COLO829 (cell line): Measurements from ENCODE around the gene ACVR1B.
A peak's percentile ranks its signal among the peaks of the same experiment; 100 is the strongest.

Source experiments
- DNase-seq: peaks from one replicate; pipeline ENCODE4 v3.0.0; 2012; ENCODE audit warnings: low spot score

Gene ACVR1B

DNA sequence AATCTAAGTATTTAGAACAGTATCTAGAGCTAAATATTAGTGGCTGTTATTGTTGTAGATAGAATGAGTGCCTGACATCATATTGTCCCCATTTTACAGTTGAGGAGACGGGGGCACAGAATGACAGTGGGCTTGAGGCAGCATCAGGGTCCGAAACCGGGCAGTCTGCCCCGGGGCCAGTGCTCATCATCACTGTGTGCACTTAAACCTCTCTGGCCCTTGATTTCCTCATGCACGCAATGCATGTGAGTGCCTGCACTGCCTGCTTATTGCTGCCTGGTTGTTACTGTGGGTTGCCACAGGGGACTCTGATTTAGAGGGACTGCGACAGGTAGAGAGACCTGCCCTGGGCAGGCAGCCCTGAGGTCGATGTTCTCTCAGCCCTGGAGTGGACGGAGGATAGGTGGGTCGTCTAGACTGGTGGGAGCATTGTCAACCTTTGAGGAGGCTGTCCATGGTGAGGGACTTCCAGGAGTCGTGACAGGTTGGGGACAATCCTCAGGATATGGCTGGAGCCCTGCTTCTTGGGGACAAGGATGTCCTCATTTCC lies 34.4 kb upstream of the ACVR1B start:
- no peak for DNase-seq

DNA sequence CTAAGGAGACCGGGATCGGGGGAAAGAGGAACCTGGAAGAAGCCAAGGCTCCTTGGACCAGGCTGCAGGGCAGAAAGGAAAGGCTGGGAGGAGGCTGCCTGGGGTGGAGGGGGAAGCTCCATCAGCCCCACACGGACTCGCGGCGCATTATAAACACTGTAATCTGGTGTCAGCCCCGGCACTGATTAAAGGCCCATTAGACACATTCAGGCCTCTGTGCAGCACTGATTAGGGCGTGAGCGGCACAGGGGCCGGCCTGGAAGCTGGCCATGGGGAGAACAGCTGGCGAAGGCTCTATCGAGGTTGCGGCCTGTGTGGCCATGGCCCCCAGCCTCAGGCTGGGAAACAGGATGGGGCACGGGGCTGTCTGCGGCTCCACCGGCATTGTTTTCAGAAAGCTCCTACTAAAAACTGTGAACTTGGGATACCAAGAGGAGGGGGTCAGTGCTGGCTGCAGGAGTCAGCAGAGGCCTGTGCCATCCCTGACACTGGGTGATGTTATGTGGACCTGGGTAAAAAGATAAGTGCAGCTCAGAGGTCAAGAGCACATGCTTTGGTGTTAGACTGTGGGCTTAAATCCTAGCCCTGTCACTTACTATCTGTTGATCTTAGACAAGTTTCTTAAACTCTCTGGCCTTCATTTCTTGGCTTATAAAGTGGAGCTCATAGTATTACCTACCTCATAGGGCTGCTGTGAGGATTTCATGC lies 33.6 kb upstream of the ACVR1B start:
- no peak for DNase-seq

DNA sequence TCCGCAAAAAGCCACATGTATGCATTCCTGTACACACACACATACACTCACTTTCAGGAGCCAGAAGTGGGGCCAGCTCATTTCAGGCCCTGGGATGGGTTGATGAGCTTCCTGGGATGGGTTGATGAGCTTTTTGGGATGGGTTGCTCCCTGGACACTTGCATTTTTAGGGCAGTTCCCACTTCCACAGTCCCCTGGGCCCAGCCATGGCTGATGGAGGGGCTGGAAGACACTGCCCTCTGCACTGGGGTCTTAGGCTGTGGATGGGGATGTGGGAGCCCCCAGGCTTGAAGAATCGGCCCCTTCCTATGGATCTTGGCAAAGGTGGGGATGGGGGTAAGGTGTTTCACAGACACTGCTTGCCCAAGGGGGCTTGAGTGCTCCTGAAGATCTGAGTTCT lies 31.5 kb upstream of the ACVR1B start:
- no peak for DNase-seq

DNA sequence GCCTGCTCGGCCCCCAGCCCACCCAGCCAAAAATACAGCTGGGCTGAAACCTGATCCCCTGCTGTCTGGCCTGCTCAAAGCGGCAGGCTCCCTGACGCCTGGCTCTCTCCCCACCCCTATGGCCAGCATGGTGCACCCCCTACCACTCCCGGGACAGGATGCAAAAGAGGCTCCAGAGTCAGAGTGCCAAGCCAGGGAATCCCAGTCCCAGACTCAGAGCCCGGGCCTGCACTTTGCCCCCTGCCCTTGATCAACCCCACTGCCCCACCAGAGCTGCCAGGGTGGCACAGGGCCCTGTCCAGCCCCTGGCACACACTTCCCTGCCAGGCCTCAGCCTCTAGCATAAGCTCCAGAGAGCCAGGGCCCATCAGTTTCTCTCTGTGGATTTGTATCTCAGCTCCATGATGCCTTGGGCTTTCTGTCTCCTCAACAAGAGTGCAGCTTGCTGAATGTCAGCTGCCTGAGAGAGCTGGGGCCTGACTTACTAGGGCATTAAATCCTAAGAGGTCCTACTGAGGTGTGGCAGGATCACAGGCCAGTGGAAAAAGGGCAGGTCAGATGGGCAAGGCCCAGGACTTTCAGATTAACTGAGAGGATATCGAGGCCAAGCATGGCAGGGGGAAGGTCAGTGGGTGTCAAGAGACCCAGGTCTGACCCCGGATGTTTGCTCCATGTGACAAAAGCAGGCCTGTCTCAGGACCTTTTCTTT lies 30.3 kb upstream of the ACVR1B start:
- no peak for DNase-seq

DNA sequence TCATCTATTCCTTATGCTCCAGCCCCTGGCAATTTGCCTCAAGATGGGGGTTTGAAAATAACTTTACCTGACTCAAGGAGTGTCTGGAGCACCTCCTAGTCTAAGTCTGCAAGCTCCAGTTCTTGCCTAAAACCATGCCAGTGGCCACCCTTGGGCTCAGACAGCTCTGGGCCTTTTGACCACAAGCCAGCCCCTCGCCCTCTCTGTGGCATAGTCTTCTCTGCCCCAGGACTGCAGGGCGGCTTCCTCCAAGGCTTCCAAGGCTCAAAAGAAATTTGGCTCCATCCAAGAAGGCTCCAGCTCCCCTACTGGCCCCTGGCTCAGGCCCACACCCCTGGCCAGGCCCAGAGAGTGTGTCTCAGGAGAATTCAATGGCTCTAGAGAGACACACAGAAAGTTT lies 29.4 kb upstream of the ACVR1B start:
- DNase-seq = no peak

DNA sequence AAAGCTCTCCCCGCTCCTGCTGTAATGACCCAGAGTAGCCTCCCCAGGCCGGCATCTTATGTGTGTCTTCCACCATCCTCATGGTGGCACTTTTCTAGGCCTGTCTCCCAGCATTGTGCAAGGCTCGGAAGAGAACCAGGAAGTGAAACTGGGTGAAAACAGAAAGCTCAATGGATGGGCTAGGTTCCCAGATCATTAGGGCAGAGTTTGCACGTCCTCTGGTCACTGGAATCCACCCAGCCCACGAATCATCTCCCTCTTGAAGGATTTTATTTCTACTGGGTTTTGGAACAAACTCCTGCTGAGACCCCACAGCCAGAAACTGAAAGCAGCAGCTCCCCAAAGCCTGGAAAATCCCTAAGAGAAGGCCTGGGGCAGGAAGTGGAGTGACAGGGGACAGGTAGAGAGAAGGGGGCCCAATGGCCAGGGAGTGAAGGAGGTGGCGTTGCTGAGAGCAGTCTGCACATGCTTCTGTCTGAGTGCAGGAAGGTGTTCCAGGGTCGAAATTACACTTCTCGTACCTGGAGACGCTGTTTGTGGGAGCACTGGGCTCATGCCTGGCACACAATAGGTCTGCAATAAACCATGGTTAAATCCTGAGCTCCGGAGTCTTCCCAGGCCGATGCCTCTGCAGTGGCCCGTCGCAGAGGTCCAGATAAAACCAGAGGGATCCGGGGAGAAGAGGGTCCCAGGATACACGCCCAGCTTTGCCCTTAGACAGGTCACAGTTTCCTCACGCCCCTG lies 28.6 kb upstream of the ACVR1B start:
- DNase-seq = no peak

DNA sequence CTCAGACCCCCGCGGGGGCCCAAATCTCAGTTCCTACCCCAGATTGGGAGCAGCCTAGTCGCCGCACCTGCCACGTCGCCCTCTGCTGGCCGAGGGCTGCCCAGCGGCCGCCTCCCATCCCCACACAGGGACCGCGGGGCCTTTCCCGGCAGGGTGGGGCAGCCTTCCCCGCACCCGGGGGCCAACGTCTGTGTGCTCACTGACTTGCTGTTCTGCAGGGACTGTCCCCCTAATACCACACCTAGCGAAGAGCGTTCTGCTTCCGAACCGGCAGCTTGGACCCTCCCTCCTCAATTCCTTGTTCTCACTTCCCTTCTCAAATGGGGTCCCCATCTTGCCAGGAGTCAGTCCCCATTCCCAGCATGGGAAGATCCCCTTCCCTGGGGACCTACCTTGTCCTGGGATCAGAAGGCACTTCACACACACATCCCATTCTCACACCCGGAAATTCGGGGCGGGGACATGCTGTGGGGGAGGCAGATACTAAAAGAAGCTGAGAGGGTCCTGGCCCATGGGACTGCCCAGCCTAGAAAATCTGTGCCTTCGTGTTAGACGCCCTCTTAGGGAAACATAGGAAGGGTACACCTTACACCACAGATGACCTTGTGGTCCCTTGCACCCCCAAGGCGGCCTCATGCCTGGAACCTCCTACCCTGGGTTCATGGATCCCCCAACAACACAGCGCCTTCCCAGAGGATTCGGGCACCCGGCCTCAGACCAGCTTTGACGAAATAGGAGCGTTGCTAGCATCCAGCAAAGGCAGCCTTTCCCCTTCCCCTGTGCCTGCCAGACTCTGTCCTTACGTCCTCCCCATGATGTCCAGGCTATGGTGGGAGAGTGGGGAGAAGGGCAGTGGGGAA lies 27.8 kb upstream of the ACVR1B start:
- DNase-seq = peak; percentile 13

DNA sequence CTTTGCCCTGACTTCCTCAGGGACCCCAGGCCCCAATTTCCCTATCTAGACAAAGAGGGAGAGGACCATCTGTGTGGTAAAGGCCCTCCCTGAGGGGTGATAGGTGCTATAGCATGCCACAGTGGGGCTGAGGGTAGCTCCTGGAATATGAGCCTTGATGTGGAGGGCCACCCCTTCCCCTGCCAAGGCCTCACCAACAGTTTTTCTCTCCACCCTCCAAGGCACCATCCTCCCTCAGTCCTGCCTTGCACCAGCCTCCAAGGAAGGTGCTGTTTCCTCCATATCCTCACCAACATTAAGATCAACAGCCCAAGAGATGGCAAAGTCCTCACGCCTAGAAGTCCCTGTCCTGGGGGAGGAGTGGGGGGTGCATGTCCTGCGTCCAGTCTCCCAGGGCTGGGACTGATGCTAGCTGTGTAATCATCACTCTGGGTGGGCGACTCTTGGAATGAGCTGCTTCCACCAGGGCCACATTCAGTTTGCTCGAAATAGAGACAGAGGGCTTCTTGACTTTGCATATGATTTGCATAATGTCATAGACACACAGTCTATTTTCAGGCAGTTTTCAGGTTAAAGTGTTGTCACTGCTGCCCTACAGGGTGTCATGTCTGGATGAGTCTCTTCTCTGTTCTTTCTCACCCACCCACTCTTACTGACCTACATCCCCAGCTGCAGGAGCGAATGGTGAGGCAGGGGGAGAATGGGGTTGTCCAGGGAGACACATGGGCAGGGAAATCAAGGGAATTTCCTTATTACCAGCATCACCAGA lies 26.8 kb upstream of the ACVR1B start:
- DNase-seq = no peak

DNA sequence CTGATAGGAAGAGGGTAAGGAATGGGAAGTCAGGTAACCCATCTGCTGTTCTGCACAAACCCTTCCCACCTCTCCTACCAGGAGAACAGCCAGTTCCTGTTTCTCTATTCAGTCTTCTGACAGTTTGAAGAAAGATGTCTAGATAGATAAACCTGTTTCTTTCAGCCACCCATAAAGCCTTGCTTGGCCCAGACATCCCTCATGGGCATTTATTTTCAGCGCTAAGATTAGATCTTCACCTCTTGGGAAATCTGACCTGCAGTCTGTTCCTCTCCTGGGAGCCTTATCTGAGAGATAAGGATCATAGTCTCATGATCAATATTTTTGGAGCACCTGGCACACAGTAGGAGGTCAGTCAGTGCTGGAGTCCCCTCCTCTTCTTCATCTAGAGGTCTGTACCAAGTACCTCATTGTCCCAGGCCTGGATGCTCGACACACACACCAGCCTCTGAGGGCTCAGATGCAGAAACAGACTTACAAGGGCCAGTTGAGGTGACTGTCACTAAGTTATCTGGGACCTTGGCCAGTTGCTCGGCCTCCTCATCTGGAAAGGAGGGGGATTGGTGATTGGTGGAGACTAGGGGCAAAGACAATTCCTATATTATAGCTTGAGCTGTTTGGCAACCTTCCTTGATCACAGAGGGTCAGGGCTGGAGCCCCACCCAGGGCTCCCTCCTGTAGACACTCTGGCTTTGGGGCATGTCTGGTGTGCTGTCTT lies 26.0 kb upstream of the ACVR1B start:
- DNase-seq = no peak

DNA sequence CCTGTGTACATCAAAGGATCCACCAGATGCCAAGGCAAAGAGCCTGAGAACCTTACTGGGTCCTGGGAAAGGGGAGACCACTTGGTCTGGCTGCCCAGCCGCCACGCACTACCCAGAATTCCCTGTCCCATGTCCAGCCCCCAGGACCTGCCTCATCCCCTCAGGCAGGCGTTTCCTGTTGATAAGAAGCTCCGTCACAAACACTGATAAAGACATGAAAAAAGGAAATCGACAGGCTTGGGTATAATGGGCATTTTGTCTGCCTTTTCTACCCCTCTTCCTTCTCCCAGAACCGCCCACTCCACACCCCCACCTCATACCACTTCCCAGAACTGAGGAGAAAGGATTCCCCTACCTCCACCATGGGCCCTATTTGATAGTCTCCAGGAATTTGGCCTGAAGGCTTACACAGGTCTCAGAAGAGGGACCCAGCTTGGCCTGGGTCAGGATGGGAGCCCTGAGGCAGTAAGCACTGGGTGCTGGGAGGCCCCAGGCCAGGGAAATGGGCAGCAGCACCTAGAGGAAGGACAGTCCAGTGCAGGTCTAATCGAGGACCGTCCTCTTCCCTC lies 25.4 kb upstream of the ACVR1B start:
- peak; percentile 28 for DNase-seq

DNA sequence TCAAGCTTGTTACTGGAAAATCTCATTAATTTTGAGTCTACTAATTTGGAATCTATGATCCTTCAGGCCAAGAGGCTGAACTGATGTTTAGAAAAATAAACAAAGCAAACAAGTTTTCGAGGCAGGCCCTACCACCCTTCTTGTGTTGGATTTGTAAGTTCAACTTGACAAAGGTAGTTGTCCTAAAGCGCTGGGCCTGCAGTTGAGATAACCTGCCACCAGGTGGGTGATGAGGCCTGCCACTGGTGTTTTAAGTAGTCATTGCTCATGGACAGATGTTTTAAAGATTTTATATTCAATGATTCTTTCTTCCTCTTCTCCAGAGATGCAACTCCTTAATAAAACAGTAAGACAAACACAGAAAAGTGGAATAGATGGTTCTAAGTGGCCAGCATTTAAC lies 24.8 kb upstream of the ACVR1B start:
- DNase-seq = peak; percentile 16

DNA sequence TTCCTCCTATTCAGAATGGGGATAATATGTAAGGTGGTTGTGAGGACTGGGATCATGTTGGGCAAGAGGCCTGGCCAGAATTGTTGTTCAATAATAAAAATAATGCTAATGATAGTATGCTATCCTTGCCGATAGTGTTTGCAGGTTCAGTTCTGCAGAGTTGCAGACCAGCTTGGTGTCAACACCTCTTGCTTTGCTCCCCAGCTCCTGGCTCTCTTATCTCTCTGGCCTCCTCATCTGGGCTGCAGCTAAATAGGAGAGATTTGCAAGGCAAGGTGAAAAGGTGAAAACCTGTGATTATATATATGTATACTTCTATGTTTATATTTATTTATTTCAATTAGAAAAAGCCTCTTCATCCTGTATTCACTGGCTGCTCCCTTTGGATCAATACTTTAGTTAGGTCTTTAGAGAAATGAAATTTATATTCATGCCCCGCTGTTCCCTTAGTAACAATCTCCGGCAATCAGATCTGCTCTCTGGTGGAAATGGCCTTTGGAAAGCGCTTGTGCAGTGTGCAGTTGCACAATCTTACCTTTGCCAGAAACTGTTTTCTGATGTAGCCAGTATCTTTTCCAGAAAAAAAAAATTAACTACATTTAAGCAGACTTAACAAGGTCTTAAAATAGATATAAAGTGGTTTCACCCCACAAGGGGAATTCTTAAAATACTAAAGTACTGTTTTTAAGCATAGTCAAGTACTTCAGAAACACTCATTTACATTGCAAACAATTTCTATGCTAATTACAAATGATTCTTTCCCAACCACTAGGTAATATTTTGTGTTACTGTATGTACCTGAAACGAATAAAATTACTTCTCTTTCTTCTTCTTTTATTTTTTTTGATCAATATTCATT lies 19.1 kb upstream of the ACVR1B start:
- DNase-seq = no peak

DNA sequence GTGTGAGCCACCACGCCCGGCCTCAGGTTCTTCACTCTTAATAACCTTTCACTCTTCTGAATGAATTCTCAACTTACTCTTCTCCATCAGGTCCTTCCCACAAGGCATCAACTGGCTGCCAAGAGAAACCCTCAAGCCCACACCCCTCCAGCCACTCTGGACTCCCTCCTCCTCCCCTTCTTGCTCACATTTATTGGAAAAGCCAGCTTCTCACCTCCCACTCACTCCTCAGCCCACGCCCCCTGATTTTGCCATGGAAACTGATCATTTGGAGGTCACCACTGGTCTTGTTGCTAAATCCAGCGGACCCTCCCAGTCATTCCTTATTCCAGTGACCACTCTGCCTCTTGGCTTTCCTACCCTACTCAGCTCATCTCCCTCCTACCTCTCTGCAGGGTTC lies 17.4 kb upstream of the ACVR1B start:
- DNase-seq = no peak

DNA sequence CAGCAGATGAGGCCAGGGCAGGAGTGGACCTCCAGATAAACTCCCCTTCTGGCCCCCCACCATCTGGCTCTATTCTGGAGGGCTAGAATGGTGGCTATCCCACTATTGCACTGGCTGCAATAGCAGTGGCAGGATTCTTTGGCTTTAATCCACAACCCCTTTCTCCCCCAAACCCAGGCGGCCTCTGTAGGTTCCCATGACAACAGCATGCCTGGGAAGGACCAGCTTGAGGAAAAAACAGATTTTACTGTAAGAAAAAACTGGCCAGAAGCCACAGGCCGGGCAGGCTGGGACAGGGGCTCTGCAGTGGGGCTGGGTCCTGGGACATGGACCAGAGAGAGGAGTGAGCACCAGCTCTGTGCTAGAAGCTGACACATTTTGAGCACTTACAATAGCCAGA lies 13.6 kb upstream of the ACVR1B start:
- DNase-seq = no peak

DNA sequence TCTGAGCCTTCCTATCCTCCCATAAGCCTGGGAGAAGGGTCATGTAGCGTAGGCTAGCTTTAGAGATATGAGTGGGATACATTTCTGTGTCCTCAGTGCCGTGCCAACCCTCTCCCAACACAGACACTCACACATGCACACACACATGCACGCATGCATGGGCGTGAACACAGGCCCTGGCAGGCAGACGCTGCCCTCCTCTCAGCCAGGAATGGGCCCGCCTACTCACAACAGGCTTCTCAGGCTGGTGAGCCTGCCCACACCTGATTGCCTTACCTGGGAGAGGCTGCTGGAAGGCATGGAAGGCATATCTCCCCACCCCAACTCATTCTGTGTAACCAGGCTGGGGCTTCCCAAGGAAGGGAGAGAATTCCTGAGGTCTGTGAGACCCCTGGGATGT lies 12.8 kb upstream of the ACVR1B start:
- no peak for DNase-seq

DNA sequence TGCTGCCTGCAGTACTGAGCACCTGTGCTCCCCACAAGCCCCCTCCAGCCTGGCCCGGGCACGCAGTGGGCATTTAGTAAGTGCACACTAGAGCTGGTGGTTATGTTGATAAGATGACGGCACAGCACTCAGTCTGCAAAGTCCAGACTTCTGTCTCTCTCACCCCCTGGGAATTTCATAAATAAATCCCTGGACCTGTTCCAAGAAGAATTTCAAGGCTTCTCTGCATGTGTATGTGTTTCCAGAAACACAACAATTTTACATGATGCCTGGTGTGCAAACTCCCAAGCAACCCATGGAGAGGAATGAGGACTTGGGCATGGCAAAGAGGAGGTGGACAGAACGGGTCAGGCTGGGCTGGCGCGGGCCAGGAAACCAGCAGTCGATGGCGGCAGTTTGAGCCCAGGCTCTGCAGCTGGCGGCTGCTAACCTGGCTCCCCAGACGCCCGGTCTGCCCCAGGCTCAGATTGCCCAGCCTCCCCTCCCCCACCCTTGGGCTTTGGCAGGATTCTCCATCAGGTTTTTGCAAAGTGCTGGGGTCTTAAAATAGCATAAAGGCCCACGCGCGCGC lies 10.4 kb upstream of the ACVR1B start:
- DNase-seq = no peak

DNA sequence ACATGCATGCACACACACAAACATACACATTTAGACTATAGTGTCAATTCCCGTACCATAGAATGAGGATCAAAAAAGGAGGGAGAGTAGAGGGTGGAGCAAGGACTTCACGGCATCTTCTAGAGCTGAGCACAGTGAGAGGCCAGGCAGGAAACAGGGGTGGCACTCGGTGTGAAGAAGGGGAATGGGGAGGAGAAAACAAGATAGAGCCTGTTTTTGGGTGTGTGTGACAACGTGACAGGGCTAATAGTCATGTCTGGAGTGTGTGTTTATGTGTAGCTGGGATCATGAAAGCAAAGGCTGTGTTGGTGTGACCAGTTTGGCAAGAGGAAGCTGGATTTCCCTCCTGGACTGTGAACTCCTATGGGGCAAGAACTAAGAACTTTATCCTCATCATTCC lies 9.9 kb upstream of the ACVR1B start:
- DNase-seq = no peak

DNA sequence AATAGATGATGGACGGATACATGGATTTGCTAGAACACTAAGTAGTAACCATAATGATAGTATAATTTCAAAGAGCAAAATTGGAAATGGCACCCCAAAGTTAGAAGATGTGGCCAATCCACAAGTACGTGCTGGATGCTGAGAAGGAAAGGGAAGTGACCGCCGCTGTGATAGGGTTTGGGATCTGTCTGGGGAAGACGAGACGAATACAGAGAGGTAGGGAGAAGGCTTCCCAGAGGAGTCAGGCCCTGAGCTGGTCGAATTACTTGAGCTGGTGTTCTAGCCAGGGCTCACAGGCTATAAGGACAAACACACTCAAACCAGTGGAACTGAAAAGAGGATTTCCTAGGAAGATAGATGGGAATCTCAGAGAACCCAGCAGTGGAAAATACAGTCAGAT lies 9.4 kb upstream of the ACVR1B start:
- no peak for DNase-seq

DNA sequence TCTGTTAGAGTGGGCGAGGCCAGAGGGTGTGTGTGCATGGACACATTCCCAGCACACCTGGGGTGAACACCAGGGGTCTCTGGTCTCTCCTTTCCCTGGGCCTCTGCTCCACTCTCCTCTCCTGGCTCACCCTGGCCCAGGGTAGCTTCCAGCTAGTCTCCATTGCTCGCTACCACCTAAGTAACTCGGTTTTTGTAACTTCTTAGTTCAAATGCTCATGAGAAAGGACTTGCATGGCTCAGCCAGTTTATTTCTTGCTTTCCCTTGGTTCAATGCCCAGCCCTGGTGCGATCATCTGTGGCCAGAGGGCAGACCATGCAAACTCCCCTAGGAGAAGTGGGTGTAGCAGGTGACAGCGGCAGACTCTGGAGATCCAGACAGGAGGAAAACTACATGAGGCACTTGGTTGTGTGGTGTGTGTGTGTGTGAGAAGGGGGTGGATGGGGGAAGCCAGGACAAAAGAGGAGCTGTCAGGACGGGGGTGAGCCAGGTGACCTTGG lies 8.9 kb upstream of the ACVR1B start:
- no peak for DNase-seq
